A673 (cell line): Measurements from ENCODE around the gene JSRP1. TPM values are rescaled to one million over a fixed set of nuclear protein-coding genes. Genes with fewer than 3 reads are reported as not detected.

Source experiments
- BruUV-seq: library from RNA; stranded (reverse); fragments of 400-500 nt; replicated peaks from 2 replicates; lab custom pipeline; 2021; lab: Mats Ljungman, UMichigan
- CTCF ChIA-PET: fragments of 300-600 bp; sonication (Branson Sonifier 250); formaldehyde crosslinking; loops from one replicate; lab custom pipeline; 2022; ENCODE audit warnings: antibody characterized with exemption; lab: Charles Lee
- POLR2A ChIA-PET: fragments of 300-600 bp; sonication (Branson Sonifier 250); formaldehyde crosslinking; loops from one replicate; lab custom pipeline; 2022; ENCODE audit warnings: antibody characterized with exemption; ENCODE audit not compliant: low non-redundant PET; lab: Charles Lee
- DNase-seq: peaks from one replicate; pipeline ENCODE4 v3.0.0-alpha.2; 2015; ENCODE audit warnings: low spot score
- H3K27ac ChIP-seq: fragments of 200-600 bp; sonication (generic); 2 replicates; pipeline ENCODE4 v1.5.1; 2016; ENCODE audit warnings: mixed run types, low read depth, mild to moderate bottlenecking, mixed read lengths, antibody characterized with exemption, low read length; ENCODE audit not compliant: poor library complexity, severe bottlenecking
- H3K27me3 ChIP-seq: fragments of 200-600 bp; sonication (generic); replicated peaks from 2 replicates; pipeline ENCODE4 v1.6.1; 2017; ENCODE audit warnings: mixed run types, low read depth, mild to moderate bottlenecking, mixed read lengths, antibody characterized with exemption, low read length; ENCODE audit not compliant: insufficient read depth, poor library complexity
- H3K36me3 ChIP-seq: fragments of 200-600 bp; sonication (generic); 2 replicates; pipeline ENCODE4 v1.6.1; 2016; ENCODE audit warnings: mixed run types, mild to moderate bottlenecking, mixed read lengths, antibody characterized with exemption, low read length; ENCODE audit not compliant: insufficient read depth, poor library complexity, severe bottlenecking
- H3K4me1 ChIP-seq: fragments of 200-600 bp; sonication (generic); 2 replicates; pipeline ENCODE4 v1.6.1; 2017; ENCODE audit warnings: mixed run types, mild to moderate bottlenecking, mixed read lengths, antibody characterized with exemption, low read length; ENCODE audit not compliant: insufficient read depth, poor library complexity, severe bottlenecking
- H3K4me3 ChIP-seq: fragments of 200-600 bp; sonication (generic); 2 replicates; pipeline ENCODE4 v1.5.1; 2016; ENCODE audit warnings: low read depth, mixed run types, mild to moderate bottlenecking, mixed read lengths, low read length; ENCODE audit not compliant: poor library complexity, severe bottlenecking
- H3K9me3 ChIP-seq: fragments of 200-600 bp; sonication (generic); 2 replicates; pipeline ENCODE4 v1.6.1; 2016; ENCODE audit warnings: mixed run types, low read depth, mild to moderate bottlenecking, mixed read lengths, antibody characterized with exemption, low read length; ENCODE audit not compliant: poor library complexity, severe bottlenecking
- EZH2 ChIP-seq: fragments of 200-600 bp; sonication (generic); IDR thresholded peaks from 2 replicates; pipeline ENCODE4 v1.6.1; 2017; ENCODE audit warnings: borderline replicate concordance, low read depth, mild to moderate bottlenecking, mixed read lengths, antibody characterized with exemption, low read length; ENCODE audit not compliant: poor library complexity, severe bottlenecking
- intact Hi-C: fragments of 100-400 bp; cut with micrococcal nuclease; formaldehyde crosslinking; loops from one replicate; pipeline ENCODE4 v1.10.0; 2022; ENCODE audit not compliant: unreplicated experiment
- total RNA-seq: library from RNA; stranded (reverse); gene quantifications from 2 replicates; pipeline ENCODE4 v1.2.3, GENCODE V29; 2021
- TF ChIP-seq, protein P1 (sequence below): fragments of 300-800, 200-600 bp; sonication (generic); conservative IDR thresholded peaks from 2 replicates; pipeline ENCODE4 v1.5.1; 2017; ENCODE audit warnings: low read depth, mild to moderate bottlenecking, antibody characterized with exemption, low read length, moderate library complexity, mixed read lengths

JSRP1 gene
- total RNA-seq, 1 experiment from 2014 or later = 0.73 TPM

DNA sequence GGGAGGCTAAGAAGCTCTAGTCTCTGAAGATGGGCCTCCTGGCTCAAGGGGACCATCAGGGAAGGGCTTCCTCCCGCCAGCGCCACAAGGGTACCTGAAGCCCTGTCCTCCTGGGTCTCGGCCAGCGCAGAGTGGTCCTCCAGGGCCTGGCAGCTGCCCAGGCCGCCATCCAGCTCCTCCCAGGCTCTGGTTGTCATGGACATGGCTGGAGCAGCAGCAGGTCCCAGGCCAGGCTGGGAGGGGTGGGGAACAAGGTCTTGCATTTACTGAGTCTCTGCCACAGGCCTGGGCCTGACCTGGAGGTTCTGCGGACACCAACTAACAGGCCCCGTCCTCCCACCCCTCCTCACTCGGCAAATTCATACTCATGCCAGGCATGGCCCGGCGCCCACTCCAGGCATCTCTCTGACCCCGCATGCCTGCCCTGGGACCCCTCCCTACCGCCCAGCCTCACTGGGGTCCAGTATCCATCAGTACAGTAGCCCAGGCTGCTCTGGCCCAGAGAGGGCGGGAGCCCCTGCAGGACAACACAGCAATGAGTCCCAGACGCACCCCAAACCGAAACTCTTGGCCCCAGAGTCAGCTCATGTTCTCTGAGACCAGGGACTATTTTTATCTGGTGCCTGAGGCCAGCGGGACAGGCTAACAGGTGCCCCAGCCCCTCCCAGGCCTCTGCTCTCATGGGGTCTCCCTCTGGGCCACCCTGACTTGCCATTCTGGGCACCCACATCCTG lies 938 bp downstream of the JSRP1 start:
- Histone ChIP-seq H3K36me3 (no peaks in the 10 kb centered on the region), H3K27ac (no peak overlapping the region), H3K27me3 (no peaks in the 10 kb centered on the region), H3K4me3 (no peak overlapping the region), H3K4me1 (no peaks in the 10 kb centered on the region), H3K9me3 (no peaks in the 10 kb centered on the region)
- POLR2A ChIA-PET = interaction anchor here (0.5 kb wide), 1 partner anchor 642 kb away, joined by 32 read pairs; no protein-coding TSS in a partner anchor
- intact Hi-C loops = no loop called here
- no TSS peak for BruUV-seq
- CTCF ChIA-PET = no interaction called here
- TF ChIP-seq EZH2 = no peak
- TF ChIP-seq, protein P1, sequence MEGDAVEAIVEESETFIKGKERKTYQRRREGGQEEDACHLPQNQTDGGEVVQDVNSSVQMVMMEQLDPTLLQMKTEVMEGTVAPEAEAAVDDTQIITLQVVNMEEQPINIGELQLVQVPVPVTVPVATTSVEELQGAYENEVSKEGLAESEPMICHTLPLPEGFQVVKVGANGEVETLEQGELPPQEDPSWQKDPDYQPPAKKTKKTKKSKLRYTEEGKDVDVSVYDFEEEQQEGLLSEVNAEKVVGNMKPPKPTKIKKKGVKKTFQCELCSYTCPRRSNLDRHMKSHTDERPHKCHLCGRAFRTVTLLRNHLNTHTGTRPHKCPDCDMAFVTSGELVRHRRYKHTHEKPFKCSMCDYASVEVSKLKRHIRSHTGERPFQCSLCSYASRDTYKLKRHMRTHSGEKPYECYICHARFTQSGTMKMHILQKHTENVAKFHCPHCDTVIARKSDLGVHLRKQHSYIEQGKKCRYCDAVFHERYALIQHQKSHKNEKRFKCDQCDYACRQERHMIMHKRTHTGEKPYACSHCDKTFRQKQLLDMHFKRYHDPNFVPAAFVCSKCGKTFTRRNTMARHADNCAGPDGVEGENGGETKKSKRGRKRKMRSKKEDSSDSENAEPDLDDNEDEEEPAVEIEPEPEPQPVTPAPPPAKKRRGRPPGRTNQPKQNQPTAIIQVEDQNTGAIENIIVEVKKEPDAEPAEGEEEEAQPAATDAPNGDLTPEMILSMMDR = no peak
- no peak for DNase-seq

DNA sequence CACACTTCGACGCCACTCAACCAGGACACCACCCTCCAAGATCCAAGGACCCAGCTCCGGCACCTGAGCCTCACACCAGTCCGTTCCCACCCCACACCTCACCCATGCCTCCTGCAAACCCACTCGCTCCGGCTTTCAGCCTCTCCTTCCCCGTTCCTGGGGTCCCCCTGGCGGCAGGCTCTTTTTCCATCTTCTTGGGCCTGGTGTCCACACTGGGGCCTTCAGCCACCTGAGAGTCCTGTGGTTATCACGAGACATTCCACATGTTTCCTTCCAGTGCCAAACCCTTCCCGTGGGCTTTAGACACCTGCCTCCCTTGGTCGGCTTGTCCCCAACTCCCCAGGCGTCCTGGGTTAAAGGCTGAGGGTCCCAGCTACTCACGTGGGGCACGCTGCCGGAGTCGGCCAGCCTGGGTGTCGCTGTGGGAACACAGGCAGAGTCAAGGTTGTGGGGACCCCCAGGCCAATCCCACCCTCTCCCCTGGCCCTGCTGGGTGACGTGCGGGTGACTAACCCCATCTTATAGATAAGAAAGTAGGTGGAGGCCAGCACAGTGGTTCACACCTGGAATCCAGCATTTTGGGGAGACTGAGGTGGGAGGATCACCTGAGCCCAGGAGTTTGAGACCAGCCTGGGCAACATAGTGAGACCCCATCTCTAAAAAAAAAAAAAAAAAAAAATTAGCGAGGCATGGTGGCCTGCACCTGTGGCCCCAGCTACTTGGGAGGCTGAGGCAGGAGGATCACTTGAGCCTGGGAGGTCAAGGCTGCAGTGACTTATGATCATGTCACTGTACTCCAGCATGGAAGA lies 1.9 kb downstream of the JSRP1 start:
- Histone ChIP-seq H3K27ac (no peak overlapping the region), H3K27me3 (no peaks in the 10 kb centered on the region), H3K4me1 (no peaks in the 10 kb centered on the region), H3K9me3 (no peaks in the 10 kb centered on the region), H3K4me3 (no peak overlapping the region), H3K36me3 (no peaks in the 10 kb centered on the region)
- intact Hi-C loops = no loop called here
- ChIA-PET CTCF (no interaction called here), POLR2A (interaction anchor here (0.6 kb wide), 2 partner anchors 81 to 96 kb away, joined by 4 to 7 read pairs; no protein-coding TSS in a partner anchor)
- TF ChIP-seq, protein P1 = no peak
- no peak for TF ChIP-seq EZH2
- no TSS peak for BruUV-seq
- no peak for DNase-seq

DNA sequence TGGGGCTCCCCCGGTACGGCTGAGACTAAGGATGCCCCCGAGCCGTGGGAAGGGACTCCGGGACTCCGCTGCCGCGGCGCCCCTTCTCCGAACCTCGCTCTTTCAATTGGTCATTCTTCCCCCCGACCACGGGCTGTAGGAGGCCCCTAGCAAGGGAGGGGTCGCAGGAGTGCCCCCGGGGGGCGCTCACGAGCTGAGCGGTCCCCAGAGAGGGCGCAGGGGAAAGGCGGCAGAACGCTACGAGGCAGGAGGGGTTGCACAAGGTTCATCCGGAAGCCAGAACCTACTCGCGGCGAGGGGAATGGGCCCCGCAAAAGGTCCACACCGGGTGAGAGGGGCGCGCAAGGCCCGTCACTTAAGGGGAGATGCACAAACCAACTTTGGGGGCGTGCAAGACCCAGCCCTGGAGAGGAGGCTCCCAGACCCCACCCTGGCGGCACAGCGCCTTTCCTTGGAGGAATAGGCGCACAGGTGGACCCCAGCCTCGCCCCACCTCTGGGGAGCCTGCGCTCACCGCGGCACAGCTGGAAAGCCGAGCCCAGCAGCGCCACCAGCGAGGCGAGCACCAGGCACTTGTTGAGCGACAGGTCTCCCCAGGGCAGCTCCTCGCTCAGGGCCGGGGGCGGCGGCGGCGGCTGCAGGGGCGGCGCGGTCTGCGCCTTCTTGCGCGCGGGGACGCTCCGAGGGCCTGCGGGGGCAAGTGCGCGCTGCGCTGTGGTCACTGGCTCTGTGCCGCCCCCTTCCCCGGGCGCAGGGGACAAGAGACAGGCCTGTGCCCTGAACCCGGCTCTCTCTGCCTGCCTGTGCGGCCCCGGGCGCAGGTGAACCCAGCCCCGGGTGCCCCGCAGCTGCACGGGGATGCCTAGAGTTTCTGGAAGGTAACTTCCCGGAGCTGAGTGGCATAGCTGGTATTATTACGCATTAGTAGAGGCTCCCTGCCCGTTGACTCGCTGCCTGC lies 2.8 kb downstream of the JSRP1 start:
- no peaks in the 10 kb centered on the region for H3K9me3 ChIP-seq
- POLR2A ChIA-PET = interaction anchor here (0.6 kb wide), 2 partner anchors 80 to 95 kb away, joined by 4 to 7 read pairs; no protein-coding TSS in a partner anchor
- H3K36me3 ChIP-seq = no peaks in the 10 kb centered on the region
- intact Hi-C loops = no loop called here
- H3K4me1 ChIP-seq = no peaks in the 10 kb centered on the region
- no peak overlapping the region for H3K4me3 ChIP-seq
- no peaks in the 10 kb centered on the region for H3K27me3 ChIP-seq
- no peak for TF ChIP-seq EZH2
- TF ChIP-seq, protein P1 = peak; percentile 48
- BruUV-seq = no TSS peak
- CTCF ChIA-PET = interaction anchor here (0.6 to 0.9 kb wide), 2 partner anchors 9 to 112 kb away, joined by 3 to 4 read pairs; no protein-coding TSS in a partner anchor
- H3K27ac ChIP-seq = no peak overlapping the region
- no peak for DNase-seq
